Glomerular visceral epithelial cell (primary cell): ENCODE measurements around the gene HPSE2.

Experiments
- DNase-seq: peaks from one replicate; pipeline ENCODE4 v3.0.0-alpha.2; 2016; ENCODE audit errors: extremely low spot score

The HPSE2 gene

GRCh38 chr10:98684019-98684899 lies 551.4 kb downstream of the HPSE2 start:
- no peak for DNase-seq

- no peak for DNase-seq
Observed at GRCh38 chr10:98676895-98677294, 558.8 kb downstream of the HPSE2 start.

- no peak for DNase-seq
Observed at GRCh38 chr10:98675902-98676301, 559.8 kb downstream of the HPSE2 start.

GRCh38 chr10:98673171-98673782 lies 562.4 kb downstream of the HPSE2 start:
- DNase-seq: no peak

GRCh38 chr10:98667081-98667480 lies 568.6 kb downstream of the HPSE2 start:
- DNase-seq: no peak

GRCh38 chr10:98666276-98666675 lies 569.4 kb downstream of the HPSE2 start:
- no peak for DNase-seq

GRCh38 chr10:98664329-98665042 lies 571.2 kb downstream of the HPSE2 start:
- DNase-seq: peak; percentile 11

GRCh38 chr10:98659951-98660350 lies 575.7 kb downstream of the HPSE2 start:
- DNase-seq: no peak

GRCh38 chr10:98655492-98655891 lies 580.2 kb downstream of the HPSE2 start:
- DNase-seq: no peak

- no peak for DNase-seq
Observed at GRCh38 chr10:98649170-98649569, 586.5 kb downstream of the HPSE2 start.

GRCh38 chr10:98646998-98647917 lies 588.4 kb downstream of the HPSE2 start:
- DNase-seq: no peak

- DNase-seq: no peak
Observed at GRCh38 chr10:98644466-98644865, 591.2 kb downstream of the HPSE2 start.

- DNase-seq: no peak
Observed at GRCh38 chr10:98642281-98642680, 593.4 kb downstream of the HPSE2 start.

- no peak for DNase-seq
Observed at GRCh38 chr10:98638920-98639319, 596.7 kb downstream of the HPSE2 start.

GRCh38 chr10:98636921-98637329 lies 598.7 kb downstream of the HPSE2 start:
- no peak for DNase-seq

GRCh38 chr10:98632456-98633150 lies 603.0 kb downstream of the HPSE2 start:
- no peak for DNase-seq

- no peak for DNase-seq
Observed at GRCh38 chr10:98628206-98628605, 607.4 kb downstream of the HPSE2 start.

- DNase-seq: no peak
Observed at GRCh38 chr10:98627711-98628110, 607.9 kb downstream of the HPSE2 start.

GRCh38 chr10:98624963-98625362 lies 610.7 kb downstream of the HPSE2 start:
- no peak for DNase-seq

- no peak for DNase-seq
Observed at GRCh38 chr10:98623176-98623575, 612.5 kb downstream of the HPSE2 start.

- no peak for DNase-seq
Observed at GRCh38 chr10:98621630-98622029, 614.0 kb downstream of the HPSE2 start.
